CD4-positive, alpha-beta memory T cell (primary cell): ENCODE results near the gene CDK14. TPM values are rescaled to one million over a fixed set of nuclear protein-coding genes. Genes with fewer than 3 reads are reported as not detected.

Experiments used
- CTCF ChIA-PET: fragments of 350-600 bp; sonication (Branson Sonifier 250); formaldehyde crosslinking; loops from one replicate; lab custom pipeline; 2021; ENCODE audit warnings: inconsistent platforms; ENCODE audit not compliant: partially characterized antibody; lab: Charles Lee
- POLR2A ChIA-PET: fragments of 350-600 bp; sonication (Branson Sonifier 250); formaldehyde crosslinking; loops from one replicate; lab custom pipeline; 2021; ENCODE audit not compliant: partially characterized antibody; lab: Charles Lee
- DNase-seq, 5 donors: peaks; one replicate each; pipeline versions ENCODE4 v3.0.0 to v3.0.0-alpha.2; 2020 to 2022; ENCODE audit warnings: mixed read lengths in 1 of 5
- H3K27ac ChIP-seq: one replicate; pipeline ENCODE4 v1.7.0; 2013; ENCODE audit warnings: low read depth, low read length
- H3K27me3 ChIP-seq: 2 replicates; pipeline ENCODE4 v1.7.0; 2013; ENCODE audit warnings: mild to moderate bottlenecking, low read length, moderate library complexity; ENCODE audit not compliant: insufficient read depth
- H3K36me3 ChIP-seq: 2 replicates; pipeline ENCODE4 v1.7.0; 2013; ENCODE audit warnings: mild to moderate bottlenecking, low read length, moderate library complexity; ENCODE audit not compliant: insufficient read depth
- H3K4me1 ChIP-seq: 2 replicates; pipeline ENCODE4 v1.7.0; 2013; ENCODE audit warnings: mild to moderate bottlenecking, low read length, moderate library complexity; ENCODE audit not compliant: insufficient read depth
- H3K4me3 ChIP-seq, 2 donors: one replicate each; pipeline ENCODE4 v1.7.0; 2013; ENCODE audit warnings: low read length in 2 of 2, mild to moderate bottlenecking in 1 of 2
- H3K9me3 ChIP-seq, 2 donors: one replicate each; pipeline ENCODE4 v1.7.0; 2013; ENCODE audit warnings: low read length in 2 of 2, control low read depth in 1 of 2; ENCODE audit not compliant: control insufficient read depth in 1 of 2
- H3K27ac Mint-ChIP-seq, 7 donors: one replicate each; pipeline ENCODE4 v1.8.0; 2020 to 2021; ENCODE audit warnings: mixed read lengths in 7 of 7, mild to moderate bottlenecking in 6 of 7, inconsistent platforms in 3 of 7, moderate library complexity in 3 of 7
- H3K27me3 Mint-ChIP-seq, 2 donors: one replicate each; pipeline ENCODE4 v1.8.0; 2020 to 2021; ENCODE audit warnings: mixed read lengths in 2 of 2
- H3K36me3 Mint-ChIP-seq, 2 donors: one replicate each; pipeline ENCODE4 v1.8.0; 2020 to 2021; ENCODE audit warnings: mixed read lengths in 2 of 2, inconsistent platforms in 1 of 2, mild to moderate bottlenecking in 1 of 2
- H3K4me1 Mint-ChIP-seq, 4 donors: one replicate each; pipeline ENCODE4 v1.8.0; 2020 to 2021; ENCODE audit warnings: mixed read lengths in 4 of 4, mild to moderate bottlenecking in 1 of 4
- H3K4me3 Mint-ChIP-seq, 8 donors: one replicate each; pipeline ENCODE4 v1.8.0; 2020 to 2021; ENCODE audit warnings: mixed read lengths in 8 of 8, mild to moderate bottlenecking in 7 of 8, moderate library complexity in 6 of 8, inconsistent platforms in 3 of 8
- H3K9me3 Mint-ChIP-seq, 8 donors: one replicate each; pipeline ENCODE4 v1.8.0; 2020 to 2021; ENCODE audit warnings: mixed read lengths in 8 of 8, mild to moderate bottlenecking in 5 of 8, inconsistent platforms in 3 of 8, moderate library complexity in 1 of 8
- intact Hi-C: fragments of 100-400 bp; cut with micrococcal nuclease; formaldehyde crosslinking; loops from one replicate; pipeline ENCODE4 v1.15.1; 2023
- polyA plus RNA-seq, 2 donors: library from polyadenylated mRNA; unstranded; fragments of 300-500 nt; fragmentation: Illumina TruSeq; gene quantifications; one replicate each; pipeline ENCODE4 v1.2.3, GENCODE V29; 2021
- total RNA-seq, 2 experiments: library from RNA; stranded (reverse); gene quantifications; one replicate each; pipeline ENCODE4 v1.2.3, GENCODE V29; 2021

CDK14 gene
- total and polyA plus RNA-seq, 4 experiments from 2014 or later = 0.47 to 0.81 (median 0.70) TPM; not detected in 1

GRCh38 chr7:91240376-91240941, 644.3 kb downstream of the CDK14 start:
- Mint-ChIP-seq H3K36me3 (no peaks in the 10 kb centered on the region), H3K27me3 (peaks cover 0 to 3% of the 10 kb centered on the region in 2 donors), H3K27ac (no peak overlapping the region), H3K4me3 (no peak overlapping the region), H3K9me3 (peaks cover 0 to 3% (median 0%) of the 10 kb centered on the region in 8 donors), H3K4me1 (no peaks in the 10 kb centered on the region)
- H3K9me3 ChIP-seq = no peaks in the 10 kb centered on the region
- DNase-seq = no peak
- ChIA-PET POLR2A (no interaction called here), CTCF (no interaction called here)
- H3K4me1 ChIP-seq = no peaks in the 10 kb centered on the region
- no peaks in the 10 kb centered on the region for H3K27me3 ChIP-seq
- H3K4me3 ChIP-seq = no peak overlapping the region
- intact Hi-C loops = no loop called here
- H3K36me3 ChIP-seq = no peaks in the 10 kb centered on the region
- H3K27ac ChIP-seq = no peak overlapping the region

- H3K27ac ChIP-seq = no peak overlapping the region
- no peak overlapping the region for H3K4me3 ChIP-seq
- Mint-ChIP-seq H3K36me3 (no peaks in the 10 kb centered on the region), H3K27ac (no peak overlapping the region), H3K27me3 (peaks cover 0 to 3% of the 10 kb centered on the region in 2 donors), H3K4me1 (no peaks in the 10 kb centered on the region), H3K4me3 (no peak overlapping the region), H3K9me3 (peaks cover 0 to 2% (median 0%) of the 10 kb centered on the region in 8 donors)
- DNase-seq = no peak
- no peaks in the 10 kb centered on the region for H3K27me3 ChIP-seq
- CTCF ChIA-PET = no interaction called here
- no peaks in the 10 kb centered on the region for H3K36me3 ChIP-seq
- intact Hi-C loops = no loop called here
- H3K9me3 ChIP-seq = no peaks in the 10 kb centered on the region
- POLR2A ChIA-PET = no interaction called here
- no peaks in the 10 kb centered on the region for H3K4me1 ChIP-seq
Observed at GRCh38 chr7:91242097-91242844, 646.1 kb downstream of the CDK14 start.

DNA sequence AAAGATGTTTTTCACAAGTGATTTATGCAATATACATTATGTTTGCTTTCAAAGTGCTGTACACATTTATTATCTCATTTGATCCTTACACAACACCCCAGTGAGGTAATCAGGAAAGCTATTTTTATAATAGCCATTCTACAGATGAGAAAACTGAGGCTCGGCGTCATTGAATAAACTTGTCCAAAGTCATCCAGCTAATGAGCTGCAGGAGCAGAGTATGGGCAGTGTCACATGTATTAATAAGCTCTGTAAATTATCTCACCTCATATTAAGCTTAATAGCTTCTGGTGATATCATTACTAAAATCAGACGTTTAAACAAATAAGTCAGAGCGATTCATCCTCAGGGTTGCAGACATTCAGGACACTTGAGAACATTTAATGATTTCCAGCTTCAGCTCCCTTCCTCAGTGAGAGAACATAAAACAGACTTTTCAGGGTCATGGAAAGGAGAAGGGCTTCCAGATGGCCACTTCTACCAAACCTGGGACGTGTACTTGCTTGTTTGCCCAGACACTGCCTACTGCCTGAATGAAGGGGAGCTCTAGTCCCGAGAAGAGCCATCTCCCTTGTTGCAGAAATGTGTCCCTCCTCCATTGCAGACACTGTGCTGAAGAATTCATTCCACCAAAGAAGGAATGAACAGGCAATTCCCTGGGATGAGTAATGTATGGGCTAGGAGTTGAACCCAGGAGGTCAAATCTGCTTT, 647.6 kb downstream of the CDK14 start:
- Mint-ChIP-seq H3K36me3 (no peaks in the 10 kb centered on the region), H3K9me3 (peaks cover 0 to 6% (median 0%) of the 10 kb centered on the region in 8 donors), H3K4me3 (no peak overlapping the region), H3K27ac (no peak overlapping the region), H3K27me3 (peaks cover 0 to 2% of the 10 kb centered on the region in 2 donors), H3K4me1 (no peaks in the 10 kb centered on the region)
- no peaks in the 10 kb centered on the region for H3K9me3 ChIP-seq
- no peaks in the 10 kb centered on the region for H3K36me3 ChIP-seq
- intact Hi-C loops = no loop called here
- no peak overlapping the region for H3K27ac ChIP-seq
- H3K4me1 ChIP-seq = no peaks in the 10 kb centered on the region
- H3K27me3 ChIP-seq = no peaks in the 10 kb centered on the region
- POLR2A ChIA-PET = no interaction called here
- CTCF ChIA-PET = no interaction called here
- H3K4me3 ChIP-seq = no peak overlapping the region
- no peak for DNase-seq

GRCh38 chr7:91247500-91247899, 651.4 kb downstream of the CDK14 start:
- Histone ChIP-seq H3K27me3 (no peaks in the 10 kb centered on the region), H3K4me3 (no peak overlapping the region), H3K36me3 (no peaks in the 10 kb centered on the region), H3K27ac (no peak overlapping the region), H3K4me1 (no peaks in the 10 kb centered on the region), H3K9me3 (no peaks in the 10 kb centered on the region)
- H3K27me3 Mint-ChIP-seq = no peaks in the 10 kb centered on the region
- ChIA-PET POLR2A (no interaction called here), CTCF (no interaction called here)
- peaks cover 0 to 3% (median 0%) of the 10 kb centered on the region in 8 donors for H3K9me3 Mint-ChIP-seq
- H3K4me1 Mint-ChIP-seq = no peaks in the 10 kb centered on the region
- no peaks in the 10 kb centered on the region for H3K36me3 Mint-ChIP-seq
- intact Hi-C loops = no loop called here
- H3K27ac Mint-ChIP-seq = no peak overlapping the region
- DNase-seq = no peak
- no peak overlapping the region for H3K4me3 Mint-ChIP-seq

DNA sequence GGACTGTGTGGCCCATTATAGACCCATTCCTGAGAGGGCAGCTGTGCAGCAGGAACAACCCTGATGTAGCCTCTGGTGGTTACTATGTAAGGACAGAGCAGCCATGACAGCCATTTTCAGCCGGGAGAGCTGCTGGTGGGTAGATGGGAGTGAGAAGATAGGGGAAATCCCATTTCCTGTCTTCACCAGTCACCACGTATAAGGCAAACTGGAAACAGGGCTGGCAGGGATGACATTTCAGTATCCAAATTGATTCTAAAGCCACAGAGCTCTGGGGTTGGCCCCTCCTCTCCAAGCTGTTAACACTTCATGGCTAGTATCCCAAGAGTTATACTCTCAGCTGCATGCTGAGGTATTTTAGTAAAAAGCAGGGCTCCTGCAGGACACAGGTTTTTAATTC, 652.9 kb downstream of the CDK14 start:
- Mint-ChIP-seq H3K27ac (peak overlapping the region in 1 of 7 donors; percentile 8), H3K4me1 (no peaks in the 10 kb centered on the region), H3K9me3 (peaks cover 0 to 4% (median 0%) of the 10 kb centered on the region in 8 donors), H3K36me3 (no peaks in the 10 kb centered on the region), H3K27me3 (no peaks in the 10 kb centered on the region), H3K4me3 (no peak overlapping the region)
- H3K4me1 ChIP-seq = no peaks in the 10 kb centered on the region
- no peaks in the 10 kb centered on the region for H3K36me3 ChIP-seq
- ChIA-PET POLR2A (no interaction called here), CTCF (no interaction called here)
- H3K27me3 ChIP-seq = no peaks in the 10 kb centered on the region
- no peaks in the 10 kb centered on the region for H3K9me3 ChIP-seq
- no peak overlapping the region for H3K4me3 ChIP-seq
- intact Hi-C loops = no loop called here
- no peak for DNase-seq
- H3K27ac ChIP-seq = no peak overlapping the region

DNA sequence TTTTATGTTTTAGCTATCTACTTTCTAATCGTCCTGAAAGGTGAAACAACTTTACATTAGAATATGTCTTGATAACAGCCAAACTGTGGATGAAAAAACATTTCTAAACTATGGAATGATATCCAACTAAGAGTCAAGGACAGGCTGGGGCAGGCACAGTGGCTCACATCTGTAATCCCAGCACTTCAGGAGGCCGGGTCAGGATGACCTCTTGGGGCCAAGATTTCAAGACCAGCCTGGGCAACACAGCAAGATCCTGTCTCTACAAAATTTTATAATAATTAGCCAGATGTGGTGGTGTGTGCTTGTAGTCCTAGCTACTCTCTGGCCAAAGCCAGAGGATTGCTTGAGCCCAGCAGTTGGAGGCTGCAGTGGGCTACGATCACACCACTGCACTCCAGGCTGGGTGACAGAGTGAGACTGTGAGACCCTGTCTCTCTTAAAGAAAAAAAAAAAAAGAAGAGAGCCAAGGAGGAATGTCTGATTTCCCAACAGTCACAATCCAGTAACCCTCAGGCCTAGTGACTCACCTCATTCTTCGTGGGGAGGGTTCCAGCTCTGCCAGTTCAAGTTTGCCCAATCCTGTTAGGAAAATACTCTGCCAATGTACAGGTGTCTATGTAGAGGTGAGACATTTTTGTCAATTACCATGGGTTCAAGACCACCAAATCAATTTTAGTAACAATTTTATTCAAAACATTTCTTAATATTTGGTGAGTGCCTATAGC, 653.5 kb downstream of the CDK14 start:
- CTCF ChIA-PET = no interaction called here
- no peaks in the 10 kb centered on the region for H3K4me1 Mint-ChIP-seq
- no peaks in the 10 kb centered on the region for H3K27me3 Mint-ChIP-seq

DNA sequence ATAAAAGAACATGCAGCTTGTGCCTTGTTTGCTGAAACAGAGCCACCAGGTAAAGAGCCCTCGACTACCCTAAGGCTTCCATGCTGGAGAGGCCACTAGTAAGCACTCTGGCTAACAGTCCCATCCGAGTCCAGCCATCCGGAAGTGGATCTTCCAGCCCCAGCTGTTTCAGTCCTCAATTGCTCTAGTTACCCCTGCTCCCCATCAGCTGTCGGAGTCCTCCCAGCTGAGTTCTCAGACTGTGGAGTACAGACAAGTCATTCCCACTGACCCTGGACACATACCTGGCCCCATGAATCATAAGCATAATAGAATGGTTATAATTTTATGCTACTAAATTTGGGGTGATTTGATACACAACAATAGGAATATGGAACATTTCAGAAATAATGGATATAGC, 654.6 kb downstream of the CDK14 start:
- H3K4me3 Mint-ChIP-seq = no peak overlapping the region
- Histone ChIP-seq H3K27me3 (no peaks in the 10 kb centered on the region), H3K4me3 (no peak overlapping the region), H3K4me1 (no peaks in the 10 kb centered on the region), H3K9me3 (no peaks in the 10 kb centered on the region), H3K27ac (no peak overlapping the region), H3K36me3 (no peaks in the 10 kb centered on the region)
- ChIA-PET POLR2A (no interaction called here), CTCF (no interaction called here)
- no peak for DNase-seq
- H3K4me1 Mint-ChIP-seq = no peaks in the 10 kb centered on the region
- H3K27me3 Mint-ChIP-seq = no peaks in the 10 kb centered on the region
- intact Hi-C loops = no loop called here
- H3K36me3 Mint-ChIP-seq = no peaks in the 10 kb centered on the region
- H3K27ac Mint-ChIP-seq = no peak overlapping the region
- peaks cover 0 to 8% (median 3%) of the 10 kb centered on the region in 8 donors for H3K9me3 Mint-ChIP-seq

More for the DNA sequence above, 653.5 kb downstream of the CDK14 start:
- no peak overlapping the region for H3K27ac ChIP-seq
- Mint-ChIP-seq H3K27ac (no peak overlapping the region), H3K4me3 (no peak overlapping the region), H3K9me3 (peaks cover 0 to 4% (median 0%) of the 10 kb centered on the region in 8 donors), H3K36me3 (no peaks in the 10 kb centered on the region)
- no peak for DNase-seq
- intact Hi-C loops = no loop called here
- no peaks in the 10 kb centered on the region for H3K9me3 ChIP-seq
- H3K27me3 ChIP-seq = no peaks in the 10 kb centered on the region
- POLR2A ChIA-PET = no interaction called here
- H3K4me3 ChIP-seq = no peak overlapping the region
- H3K36me3 ChIP-seq = no peaks in the 10 kb centered on the region
- no peaks in the 10 kb centered on the region for H3K4me1 ChIP-seq
